PC-3 (cell line): ENCODE results near the gene UBTD1.

Experiments
- CTCF ChIP-seq: fragments of 300-600 bp; sonication (generic); conservative IDR thresholded peaks from 2 replicates; pipeline ENCODE4 v1.5.1; 2017; ENCODE audit warnings: antibody characterized with exemption, low read depth, mild to moderate bottlenecking, low read length
- EZH2 ChIP-seq: fragments of 300-600 bp; sonication (generic); IDR thresholded peaks from one replicate; pipeline ENCODE4 v1.6.1; 2017; ENCODE audit warnings: antibody characterized with exemption, mild to moderate bottlenecking, low read length; ENCODE audit not compliant: unreplicated experiment

GRCh38 chr10:97608991-97609561 lies 110.4 kb downstream of the UBTD1 start:
- TF ChIP-seq CTCF (no peak), EZH2 (no peak)
